ENCODE results near the gene GET4. TPM values are rescaled to one million over a fixed set of nuclear protein-coding genes. Genes with fewer than 3 reads are reported as not detected.

GET4 gene
- total RNA-seq, 1 experiment from 2014 or later, result 90.9 TPM

GRCh38 chr7:861222-861621 lies 15.1 kb upstream of the GET4 start:
- Histone ChIP-seq H3K27me3 (ENCODE audit: control insufficient read depth, insufficient read depth, low read length) (no peaks in the 10 kb centered on the region), H3K9me3 (ENCODE audit: control insufficient read depth, insufficient read depth, low read depth, low read length) (no peaks in the 10 kb centered on the region), H3K4me3 (ENCODE audit: low read depth in 2 of 2, low read length in 2 of 2) (no peak overlapping the region), H3K36me3 (ENCODE audit: control insufficient read depth, insufficient read depth, low read length) (peaks cover 19% of the 10 kb centered on the region), H3K27ac (ENCODE audit: low read length) (no peak overlapping the region), H3K4me1 (ENCODE audit: control insufficient read depth, insufficient read depth, low read length) (no peaks in the 10 kb centered on the region)
- BruUV-seq (replicated peaks), result no TSS peak
- intact Hi-C loops (cut with micrococcal nuclease; ENCODE audit: unreplicated experiment) (no loop called here), in situ Hi-C loops (cut with HindIII; ENCODE audit: low pct_unique_long_range_greater_than_20kb, low sequenced_read_pairs) (no loop called here)
- ChIA-PET CTCF (no interaction called here), POLR2A (no interaction called here)
- no peak for DNase-seq (ENCODE audit: low read depth, low spot score)
- no peak for ATAC-seq
- TF ChIP-seq, protein P1, sequence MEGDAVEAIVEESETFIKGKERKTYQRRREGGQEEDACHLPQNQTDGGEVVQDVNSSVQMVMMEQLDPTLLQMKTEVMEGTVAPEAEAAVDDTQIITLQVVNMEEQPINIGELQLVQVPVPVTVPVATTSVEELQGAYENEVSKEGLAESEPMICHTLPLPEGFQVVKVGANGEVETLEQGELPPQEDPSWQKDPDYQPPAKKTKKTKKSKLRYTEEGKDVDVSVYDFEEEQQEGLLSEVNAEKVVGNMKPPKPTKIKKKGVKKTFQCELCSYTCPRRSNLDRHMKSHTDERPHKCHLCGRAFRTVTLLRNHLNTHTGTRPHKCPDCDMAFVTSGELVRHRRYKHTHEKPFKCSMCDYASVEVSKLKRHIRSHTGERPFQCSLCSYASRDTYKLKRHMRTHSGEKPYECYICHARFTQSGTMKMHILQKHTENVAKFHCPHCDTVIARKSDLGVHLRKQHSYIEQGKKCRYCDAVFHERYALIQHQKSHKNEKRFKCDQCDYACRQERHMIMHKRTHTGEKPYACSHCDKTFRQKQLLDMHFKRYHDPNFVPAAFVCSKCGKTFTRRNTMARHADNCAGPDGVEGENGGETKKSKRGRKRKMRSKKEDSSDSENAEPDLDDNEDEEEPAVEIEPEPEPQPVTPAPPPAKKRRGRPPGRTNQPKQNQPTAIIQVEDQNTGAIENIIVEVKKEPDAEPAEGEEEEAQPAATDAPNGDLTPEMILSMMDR (IDR thresholded peaks at IDR 0.05), result no peak
- TF ChIP-seq REST (IDR thresholded peaks at IDR 0.05; ENCODE audit: insufficient read depth in 1 of 2, low read depth in 2 of 2, low read length in 1 of 2) (no peak), TCF7L2 (IDR thresholded peaks at IDR 0.05; ENCODE audit: low read depth, low read length) (no peak), POLR2AphosphoS5 (IDR thresholded peaks at IDR 0.05; ENCODE audit: low read depth, low read length) (no peak), SIN3A (IDR thresholded peaks at IDR 0.05; ENCODE audit: borderline replicate concordance, insufficient read depth, low read depth, low read length) (no peak)

DNA sequence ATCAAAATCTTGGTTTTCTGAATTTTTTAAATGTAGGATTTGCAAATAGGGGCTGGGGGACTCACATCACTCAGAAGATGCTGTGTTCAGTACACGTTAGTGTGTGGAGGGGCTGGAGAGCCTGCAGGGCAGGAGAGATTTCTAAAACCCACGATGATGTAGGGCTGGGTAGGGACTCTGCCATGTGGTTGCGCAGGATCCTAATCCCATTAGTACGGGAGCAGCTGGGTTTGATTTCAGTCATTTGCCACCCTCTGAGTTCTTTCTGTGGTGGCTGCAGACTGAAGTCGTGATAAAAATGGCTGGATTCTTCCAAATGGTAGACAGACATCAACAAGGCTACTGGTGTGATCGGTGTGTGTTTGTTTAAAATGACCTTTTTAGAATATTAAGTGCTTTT lies 14.2 kb upstream of the GET4 start:
- no peak overlapping the region for H3K4me3 ChIP-seq (ENCODE audit: low read depth in 2 of 2, low read length in 2 of 2)
- ChIA-PET POLR2A (no interaction called here), CTCF (no interaction called here)
- TF ChIP-seq, protein P1 (IDR thresholded peaks at IDR 0.05), result no peak
- no peak for TF ChIP-seq TCF7L2 (IDR thresholded peaks at IDR 0.05; ENCODE audit: low read depth, low read length)
- H3K27ac ChIP-seq (ENCODE audit: low read length), result no peak overlapping the region
- no peaks in the 10 kb centered on the region for H3K27me3 ChIP-seq (ENCODE audit: control insufficient read depth, insufficient read depth, low read length)
- DNase-seq (ENCODE audit: low read depth, low spot score) (no peak), ATAC-seq (no peak)
- BruUV-seq (replicated peaks), result no TSS peak
- intact Hi-C loops (cut with micrococcal nuclease; ENCODE audit: unreplicated experiment), result no loop called here
- in situ Hi-C loops (cut with HindIII; ENCODE audit: low pct_unique_long_range_greater_than_20kb, low sequenced_read_pairs), result no loop called here
- peaks cover 16% of the 10 kb centered on the region for H3K36me3 ChIP-seq (ENCODE audit: control insufficient read depth, insufficient read depth, low read length)
- H3K9me3 ChIP-seq (ENCODE audit: control insufficient read depth, insufficient read depth, low read depth, low read length), result no peaks in the 10 kb centered on the region
- H3K4me1 ChIP-seq (ENCODE audit: control insufficient read depth, insufficient read depth, low read length), result no peaks in the 10 kb centered on the region

DNA sequence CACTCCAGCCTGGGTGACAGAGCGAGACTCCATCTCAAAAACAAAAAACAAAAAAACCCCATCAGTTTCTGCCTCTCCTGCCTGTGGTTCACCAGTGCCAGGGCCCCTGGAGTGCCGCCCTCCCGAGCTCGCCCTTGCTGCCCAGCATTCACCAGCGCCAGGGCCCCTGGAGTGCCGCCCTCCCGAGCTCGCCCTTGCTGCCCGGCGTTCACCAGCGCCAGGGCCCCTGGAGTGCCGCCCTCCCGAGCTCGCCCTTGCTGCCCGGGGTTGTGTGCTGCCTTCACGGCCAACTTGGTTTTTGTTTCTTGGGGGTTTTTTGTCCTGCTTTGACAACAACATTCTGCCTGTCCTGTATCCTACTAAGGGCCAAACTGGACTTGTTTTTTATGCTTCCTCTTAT lies 13.2 kb upstream of the GET4 start:
- intact Hi-C loops (cut with micrococcal nuclease; ENCODE audit: unreplicated experiment), result no loop called here
- ChIA-PET POLR2A (interaction anchor here (0.7 kb wide), 1 partner anchor 49 kb away, joined by 3 read pairs; no protein-coding TSS in a partner anchor), CTCF (no interaction called here)
- no peaks in the 10 kb centered on the region for H3K27me3 ChIP-seq (ENCODE audit: control insufficient read depth, insufficient read depth, low read length)
- no peak for ATAC-seq
- no peak for TF ChIP-seq TCF7L2 (IDR thresholded peaks at IDR 0.05; ENCODE audit: low read depth, low read length)
- no peak for TF ChIP-seq POLR2AphosphoS5 (IDR thresholded peaks at IDR 0.05; ENCODE audit: low read depth, low read length)
- TF ChIP-seq, protein P1 (IDR thresholded peaks at IDR 0.05), result no peak
- no peak for TF ChIP-seq SIN3A (IDR thresholded peaks at IDR 0.05; ENCODE audit: borderline replicate concordance, insufficient read depth, low read depth, low read length)
- no peaks in the 10 kb centered on the region for H3K4me1 ChIP-seq (ENCODE audit: control insufficient read depth, insufficient read depth, low read length)
- no TSS peak for BruUV-seq (replicated peaks)
- peaks cover 17% of the 10 kb centered on the region for H3K36me3 ChIP-seq (ENCODE audit: control insufficient read depth, insufficient read depth, low read length)
- no peaks in the 10 kb centered on the region for H3K9me3 ChIP-seq (ENCODE audit: control insufficient read depth, insufficient read depth, low read depth, low read length)
- no peak for DNase-seq (ENCODE audit: low read depth, low spot score)
- H3K27ac ChIP-seq (ENCODE audit: low read length), result no peak overlapping the region
- in situ Hi-C loops (cut with HindIII; ENCODE audit: low pct_unique_long_range_greater_than_20kb, low sequenced_read_pairs), result no loop called here
- H3K4me3 ChIP-seq (ENCODE audit: low read depth in 2 of 2, low read length in 2 of 2), result no peak overlapping the region

All from Panc1 (cell line).